Stimulated activated CD4-positive, alpha-beta T cell treated with anti-CD3 and anti-CD28 coated beads, Interleukin-1b, Interleukin-23, amount 100 ng/mL, for 4 hours (primary cell): ENCODE measurements around the gene DOCK10.
A peak's percentile ranks its signal among the peaks of the same experiment; 100 is the strongest.

ENCODE experiments used
- DNase-seq, 2 donors: peaks; one replicate each; pipeline ENCODE4 v3.0.0-alpha.2; 2020; ENCODE audit warnings: low read depth in 2 of 2

The DOCK10 gene

DNA sequence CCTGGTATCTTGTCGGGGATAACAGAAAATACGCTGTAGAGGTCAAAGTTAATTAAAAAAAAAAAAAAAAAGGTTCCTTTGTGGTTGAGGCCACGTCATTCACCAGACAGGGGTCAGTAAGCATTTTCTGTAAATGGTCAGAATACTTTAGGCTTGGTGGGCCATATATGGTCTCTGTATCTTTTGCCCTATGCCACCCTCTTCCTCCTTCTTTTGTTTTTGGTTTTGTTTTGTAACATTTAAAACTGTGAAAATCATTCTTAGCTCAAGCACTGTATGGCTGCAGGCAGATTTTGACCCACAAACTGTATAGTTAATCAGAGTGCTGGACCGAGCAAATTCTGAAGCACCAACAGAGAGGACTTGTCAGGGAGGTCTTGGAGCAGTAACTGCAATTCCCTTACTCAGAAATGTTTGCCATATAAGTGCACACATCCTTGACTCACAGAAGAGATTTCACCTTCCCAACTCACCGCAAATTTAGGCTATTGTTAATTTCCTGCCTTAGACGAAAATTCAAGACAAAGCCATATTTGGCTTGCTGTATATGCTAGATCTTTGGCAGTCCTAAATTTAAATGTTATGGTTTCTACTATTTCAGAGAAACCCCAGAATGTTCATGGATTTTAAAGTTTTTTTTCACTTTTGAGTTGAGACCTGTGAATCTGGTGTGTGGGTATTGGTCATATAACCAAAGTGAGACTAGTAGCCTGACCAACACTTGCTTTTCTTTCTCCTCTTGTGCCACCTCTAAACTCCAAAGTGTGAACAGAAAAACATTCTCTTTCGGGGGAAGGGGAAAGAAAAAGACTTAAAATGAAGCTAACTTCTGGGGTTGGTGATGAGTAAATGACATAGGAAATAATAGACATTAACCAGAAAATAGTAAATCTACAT, 65.4 kb downstream of the DOCK10 start:
- no peak for DNase-seq

DNA sequence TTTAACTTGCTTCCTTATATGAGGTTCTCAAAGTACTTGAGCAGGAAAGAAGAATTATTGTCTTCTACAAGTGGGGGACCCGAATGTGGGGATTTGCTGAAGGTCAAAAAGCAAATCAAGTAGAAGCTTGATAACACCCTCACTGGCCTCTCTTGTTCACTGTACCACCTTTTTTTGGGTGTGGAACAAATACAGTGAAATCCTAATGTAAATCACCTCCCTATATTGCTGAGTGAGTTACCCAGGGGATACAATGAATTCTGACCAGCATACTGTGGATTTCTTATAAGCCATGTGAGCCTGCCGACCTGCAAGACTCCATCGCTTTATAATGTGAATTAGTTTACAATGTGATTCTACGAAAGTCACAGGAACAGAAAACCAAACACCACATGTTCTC, 66.5 kb downstream of the DOCK10 start:
- DNase-seq: no peak

DNA sequence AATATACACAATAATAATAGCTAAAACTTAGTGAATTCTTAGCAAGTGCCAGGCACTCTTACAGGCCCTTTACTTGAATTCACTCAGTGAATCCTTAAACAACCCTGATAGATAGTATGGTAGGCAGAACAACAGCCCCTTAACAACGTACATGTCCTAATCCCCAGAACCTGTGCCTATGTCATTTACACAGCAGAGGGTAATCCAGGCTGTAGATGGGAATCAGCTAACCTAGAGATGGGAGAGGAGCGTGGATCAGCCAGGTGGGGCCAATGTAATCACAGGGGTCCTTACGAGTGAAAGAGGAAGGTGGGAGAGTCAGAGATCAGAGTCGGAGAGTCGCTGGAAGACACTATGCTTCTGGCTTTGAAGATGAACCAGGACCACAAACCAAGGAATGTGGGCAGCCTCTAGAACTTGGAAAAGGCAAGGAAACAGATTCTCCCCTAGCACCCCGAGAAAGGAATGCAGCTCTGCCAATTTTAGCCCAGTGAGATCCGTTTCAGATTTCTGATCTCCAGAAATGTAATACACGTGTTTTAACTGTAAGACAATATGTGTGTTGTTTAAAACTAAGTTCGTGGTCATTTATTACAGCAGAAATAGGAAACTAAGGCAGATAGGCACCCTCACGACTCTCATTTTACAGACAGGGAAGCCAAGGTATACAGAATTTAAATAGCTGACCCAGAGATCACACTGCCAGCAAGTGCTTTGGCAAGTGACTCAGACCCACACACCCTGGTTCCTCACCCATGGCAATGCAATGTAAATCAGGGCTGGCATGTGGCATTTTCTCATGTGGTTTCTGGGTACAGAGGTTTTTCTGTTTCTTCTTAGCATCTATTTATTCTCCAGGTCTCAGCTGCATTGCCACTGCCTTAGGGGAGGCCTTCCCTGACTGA, 68.9 kb downstream of the DOCK10 start:
- DNase-seq: no peak

DNA sequence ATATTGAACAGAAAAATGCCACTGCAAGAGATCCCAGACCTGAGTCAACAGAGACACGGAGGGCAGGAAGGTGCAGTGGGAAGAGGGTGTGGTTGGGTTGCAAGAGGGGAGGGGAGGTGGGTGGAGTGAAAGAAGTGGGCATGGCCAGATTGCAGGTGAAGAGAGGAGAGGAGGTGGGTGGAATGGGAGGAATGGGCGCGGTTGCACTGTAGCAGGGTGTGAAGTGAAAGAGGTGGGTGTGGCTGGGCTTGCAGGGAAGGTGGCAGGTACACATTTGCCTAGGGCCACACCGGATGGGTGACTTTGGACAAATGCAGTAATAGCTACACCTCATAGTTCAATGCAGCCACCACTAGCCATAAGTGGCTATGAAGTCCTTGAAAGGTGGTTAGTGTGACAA, 71.1 kb downstream of the DOCK10 start:
- peak in 1 of 2 donors; percentile 15 for DNase-seq

DNA sequence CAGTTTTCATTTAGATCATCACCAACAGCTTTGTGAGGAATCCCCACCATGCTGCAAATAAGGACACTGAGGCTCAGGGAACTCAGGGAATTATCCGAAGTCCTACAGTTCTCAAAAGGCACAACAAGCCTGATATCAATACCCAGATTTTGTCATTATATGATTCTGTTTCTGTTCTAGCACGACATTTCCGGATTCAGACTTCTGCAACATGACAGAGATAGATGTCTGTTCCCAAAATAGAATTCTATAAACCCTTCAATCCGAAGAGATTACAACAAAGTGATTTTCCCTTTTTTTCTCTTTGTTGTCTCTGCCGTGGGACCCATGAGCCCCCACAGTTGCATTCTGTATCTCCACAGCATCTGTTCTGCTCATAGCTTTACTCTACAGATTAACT, 72.0 kb downstream of the DOCK10 start:
- no peak for DNase-seq

DNA sequence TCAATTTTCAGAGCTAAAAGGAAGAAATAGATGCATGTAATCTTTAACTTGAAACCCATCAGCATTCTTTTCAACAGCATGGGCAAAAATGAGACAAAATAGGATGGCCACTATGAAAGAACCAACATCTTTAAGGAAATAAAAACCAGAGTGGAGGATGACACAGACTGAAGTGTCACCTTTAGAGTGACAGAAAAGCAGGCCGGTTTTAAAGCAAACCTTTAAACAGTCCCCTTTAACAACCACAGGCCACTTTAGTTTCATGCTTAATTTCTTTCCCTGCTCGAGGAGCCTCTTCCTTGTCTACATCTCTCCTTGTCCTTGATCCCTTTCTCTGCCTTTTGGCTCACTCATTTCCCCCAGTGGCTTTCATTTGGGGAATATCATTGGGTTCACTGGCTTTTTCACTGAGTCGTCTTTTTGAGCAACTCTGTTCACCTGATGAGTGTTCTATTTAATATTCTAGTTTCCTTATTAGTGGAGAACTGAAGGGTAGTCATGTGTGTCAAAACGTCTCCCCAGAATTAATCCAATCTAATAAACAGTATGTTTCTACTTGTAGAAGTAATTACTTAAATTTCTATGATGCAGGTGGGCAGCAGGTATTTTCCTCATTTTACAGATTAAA, 72.5 kb downstream of the DOCK10 start:
- DNase-seq: no peak

DNA sequence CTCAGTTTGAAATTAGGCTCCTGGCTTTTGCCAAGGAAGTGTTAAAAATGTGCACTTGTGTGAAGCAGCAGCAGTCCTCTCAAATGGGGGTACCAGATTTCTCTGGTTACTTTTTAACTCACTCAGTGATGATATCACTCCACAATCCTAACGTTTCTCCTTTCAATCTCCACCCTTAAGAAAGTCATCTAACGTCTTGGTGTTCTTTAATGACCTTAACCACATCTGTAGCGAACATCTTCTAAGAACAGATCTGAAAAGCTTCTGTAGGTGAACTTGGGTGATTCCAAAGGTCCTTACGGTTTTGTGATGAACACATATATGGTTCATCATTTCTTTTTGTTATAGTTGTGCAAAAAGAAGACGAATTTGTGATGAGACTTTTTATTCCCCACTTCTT, 73.2 kb downstream of the DOCK10 start:
- no peak for DNase-seq

DNA sequence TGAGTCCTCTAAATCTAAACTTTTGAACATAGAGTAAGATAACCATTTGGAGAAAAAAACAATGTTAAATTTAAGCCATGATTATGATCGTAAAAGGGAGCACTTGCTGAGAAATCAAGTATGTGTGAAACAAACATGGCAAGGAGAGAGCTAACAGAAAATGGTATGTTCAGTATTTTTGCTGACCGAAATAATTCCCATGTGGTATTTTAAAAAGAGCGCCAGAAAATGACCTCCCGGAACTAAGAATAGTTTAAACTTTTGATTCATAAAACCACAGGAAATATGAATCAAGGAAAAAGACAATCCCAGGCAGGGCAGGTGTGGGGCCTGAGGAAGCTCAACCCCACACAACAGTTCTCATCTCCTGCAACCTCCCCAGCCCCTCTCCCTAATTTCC, 74.2 kb downstream of the DOCK10 start:
- no peak for DNase-seq

DNA sequence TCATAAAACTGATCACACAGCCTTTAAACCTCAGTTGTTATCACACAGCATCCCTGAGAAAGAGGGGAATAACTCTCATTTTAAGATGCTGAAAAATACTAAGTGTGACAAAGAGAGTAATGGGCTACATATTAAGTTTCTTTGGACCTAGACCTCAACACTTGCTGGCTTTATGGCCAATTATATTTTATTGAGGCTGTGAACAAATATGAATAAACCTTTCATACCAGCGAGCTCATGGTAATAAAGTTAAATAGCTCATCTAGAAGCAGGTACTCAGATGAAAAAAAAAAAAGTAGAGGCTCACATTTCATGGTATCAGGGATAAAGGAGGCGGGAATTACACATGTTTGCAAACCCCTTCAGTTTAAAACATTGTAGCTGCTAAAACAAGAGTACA, 75.7 kb downstream of the DOCK10 start:
- no peak for DNase-seq

DNA sequence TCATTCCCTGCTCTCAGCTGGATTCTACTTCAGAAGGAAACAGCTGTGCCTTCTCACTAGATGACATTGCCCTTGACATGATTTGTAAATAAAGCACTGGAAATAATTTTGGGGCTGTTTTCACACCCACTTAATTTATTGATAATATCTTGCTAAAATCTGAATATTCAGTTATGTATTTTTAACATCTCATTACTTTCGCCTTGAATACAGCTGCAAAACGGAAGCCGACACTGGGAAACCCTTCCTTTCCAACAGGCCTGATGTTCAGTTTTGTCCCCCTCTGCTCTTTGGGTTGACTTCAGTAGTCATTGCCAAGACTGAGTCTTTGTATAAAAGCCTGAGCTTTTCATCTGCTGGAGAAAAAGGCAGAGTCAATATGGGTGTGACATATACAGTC, 82.7 kb downstream of the DOCK10 start:
- DNase-seq: no peak

DNA sequence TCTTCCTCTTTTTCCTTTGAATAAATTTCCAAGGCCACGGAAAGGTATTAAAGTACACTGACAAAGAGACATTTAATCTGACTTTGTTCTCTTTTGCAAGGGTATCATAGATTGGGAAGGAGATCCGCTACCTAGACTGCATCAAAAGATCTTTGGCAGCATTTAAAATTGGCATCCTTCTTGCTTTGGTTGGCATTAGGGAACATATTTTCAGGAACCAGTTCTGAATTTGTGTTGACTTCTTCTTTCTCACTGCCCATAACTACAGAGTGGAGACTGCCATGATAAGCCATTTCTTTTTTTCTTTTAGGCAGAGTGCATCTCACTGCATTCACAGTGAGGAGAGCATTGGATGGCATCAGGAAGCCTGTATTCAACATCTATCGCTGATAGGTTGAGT, 83.4 kb downstream of the DOCK10 start:
- no peak for DNase-seq

DNA sequence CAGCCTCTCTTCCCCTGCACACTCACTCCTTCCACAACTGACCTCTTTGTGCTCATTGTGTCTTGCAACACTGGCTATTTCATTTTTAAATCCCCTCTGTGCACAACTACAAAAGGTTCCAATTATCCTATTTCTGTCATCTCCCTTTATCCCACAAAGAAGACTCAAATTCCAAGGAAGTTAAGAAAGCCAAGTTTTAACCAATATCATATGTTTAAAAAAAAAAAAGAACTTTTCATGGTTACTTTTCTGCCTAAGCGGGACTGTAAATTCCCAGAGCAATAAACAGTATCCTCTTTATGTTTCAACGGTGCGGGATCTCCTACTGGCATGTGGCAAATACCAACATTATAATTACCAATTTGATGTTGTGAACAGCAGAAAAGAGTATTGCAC, 83.8 kb downstream of the DOCK10 start:
- DNase-seq: no peak

DNA sequence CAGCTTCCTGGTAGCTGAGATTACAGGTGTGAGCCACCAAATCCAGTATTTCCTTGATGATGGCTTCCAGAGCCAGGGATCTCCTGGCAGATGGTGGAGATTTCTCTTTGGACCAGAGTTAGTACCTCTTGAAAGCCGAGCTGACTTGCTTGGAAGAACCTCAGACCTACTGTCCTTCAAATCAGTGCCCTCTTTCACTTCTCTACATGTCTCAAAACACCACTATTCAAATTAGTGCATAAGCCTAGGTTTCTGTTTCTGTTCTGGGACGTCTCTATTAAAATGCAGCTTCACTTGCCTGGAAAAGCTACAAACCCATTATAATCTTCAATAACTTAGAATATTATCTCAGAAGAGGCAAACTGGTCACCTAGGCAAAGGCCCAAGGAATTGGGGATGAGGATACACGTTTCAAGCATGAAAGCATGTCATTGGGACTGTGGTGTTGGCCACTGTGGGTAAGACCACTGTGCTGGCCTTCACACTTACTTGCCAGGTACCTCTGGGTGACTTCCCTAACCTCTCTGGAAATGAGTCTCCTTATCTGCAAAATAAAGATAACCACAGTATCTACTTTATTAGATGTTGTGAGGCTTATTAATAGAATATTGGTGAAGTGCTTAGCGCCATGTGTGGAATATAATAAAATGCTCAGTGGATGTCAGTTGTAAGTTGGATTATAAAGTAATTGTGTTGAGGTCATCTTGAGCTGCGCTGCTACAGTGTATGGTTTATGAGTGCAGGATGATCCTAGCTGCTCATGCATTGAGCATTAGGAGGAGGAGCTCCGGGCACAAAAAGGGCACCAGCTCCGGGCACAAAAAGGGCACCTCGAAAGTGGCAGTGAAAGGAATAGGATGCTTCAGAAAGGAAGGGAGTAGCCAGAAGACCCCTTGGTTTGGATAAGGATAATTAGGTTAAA, 84.5 kb downstream of the DOCK10 start:
- DNase-seq: no peak

DNA sequence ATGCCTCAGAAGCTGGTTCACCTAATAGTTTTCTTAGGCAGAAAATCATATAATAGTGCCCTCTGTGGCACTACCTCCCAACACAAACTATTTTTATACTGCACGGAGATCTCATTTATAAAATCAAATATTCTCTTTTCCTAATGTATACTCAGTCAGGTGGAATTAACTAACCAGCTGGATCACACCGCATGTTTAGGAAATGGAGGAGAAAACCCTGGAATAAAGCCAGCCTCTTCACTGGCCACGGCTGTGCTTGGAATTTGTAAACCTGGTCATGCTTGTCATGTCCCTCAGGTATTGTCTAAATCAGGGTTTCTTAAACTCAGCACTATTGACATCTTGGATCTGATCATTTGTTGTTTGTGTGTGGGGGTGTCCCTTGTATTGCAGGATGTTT, 85.6 kb downstream of the DOCK10 start:
- DNase-seq: no peak

DNA sequence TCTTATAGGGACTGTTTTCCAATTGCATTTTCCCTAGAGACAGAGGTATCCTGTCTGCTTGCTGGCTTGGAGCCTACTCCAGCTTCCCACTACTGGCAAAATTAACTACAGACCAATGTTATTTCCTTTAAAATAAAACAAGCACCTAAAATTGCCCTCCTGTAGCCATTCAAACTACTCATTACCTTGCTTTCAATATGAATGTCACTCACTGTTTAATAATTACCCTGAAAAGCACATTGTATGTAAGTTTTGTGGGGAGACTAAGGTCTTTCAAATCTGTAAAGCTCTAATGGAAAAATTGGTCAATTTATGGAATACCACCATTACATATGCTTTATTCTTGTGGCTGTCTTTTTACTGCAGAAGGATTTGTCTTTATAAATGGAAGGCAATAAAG, 87.3 kb downstream of the DOCK10 start:
- no peak for DNase-seq

DNA sequence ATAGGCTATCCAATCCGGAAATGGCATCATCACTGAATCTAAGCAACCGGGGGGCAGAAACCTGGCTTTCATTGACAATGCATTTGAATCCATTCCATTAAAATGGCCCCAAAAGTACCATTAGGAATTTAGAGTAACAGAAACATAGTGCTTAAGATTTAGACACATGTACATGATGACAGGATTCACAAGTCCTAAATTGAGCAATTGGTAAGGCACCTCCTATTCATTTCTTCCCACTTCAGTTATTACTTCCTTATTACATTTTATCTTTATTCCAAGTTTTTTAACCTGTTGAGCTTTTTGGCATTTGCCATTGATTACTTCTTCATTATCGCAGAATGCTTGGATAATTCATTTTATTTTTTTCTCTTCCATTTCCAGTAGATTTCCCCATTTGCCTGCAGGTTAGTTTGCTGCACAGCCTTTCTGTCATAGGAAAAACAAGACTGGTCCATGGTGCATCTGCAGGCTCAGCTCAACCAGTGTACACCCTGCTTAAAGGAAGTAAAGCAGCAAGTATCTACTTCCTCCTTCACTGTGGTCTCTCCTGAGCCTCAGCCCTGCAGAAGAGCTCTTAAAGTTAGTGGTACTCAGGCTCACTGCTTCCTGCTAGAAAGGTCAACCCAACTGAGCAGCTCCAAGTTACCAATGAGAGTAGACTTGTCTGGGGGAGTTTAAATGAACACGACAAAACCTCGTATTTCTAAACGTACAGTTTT, 89.2 kb downstream of the DOCK10 start:
- DNase-seq: no peak

DNA sequence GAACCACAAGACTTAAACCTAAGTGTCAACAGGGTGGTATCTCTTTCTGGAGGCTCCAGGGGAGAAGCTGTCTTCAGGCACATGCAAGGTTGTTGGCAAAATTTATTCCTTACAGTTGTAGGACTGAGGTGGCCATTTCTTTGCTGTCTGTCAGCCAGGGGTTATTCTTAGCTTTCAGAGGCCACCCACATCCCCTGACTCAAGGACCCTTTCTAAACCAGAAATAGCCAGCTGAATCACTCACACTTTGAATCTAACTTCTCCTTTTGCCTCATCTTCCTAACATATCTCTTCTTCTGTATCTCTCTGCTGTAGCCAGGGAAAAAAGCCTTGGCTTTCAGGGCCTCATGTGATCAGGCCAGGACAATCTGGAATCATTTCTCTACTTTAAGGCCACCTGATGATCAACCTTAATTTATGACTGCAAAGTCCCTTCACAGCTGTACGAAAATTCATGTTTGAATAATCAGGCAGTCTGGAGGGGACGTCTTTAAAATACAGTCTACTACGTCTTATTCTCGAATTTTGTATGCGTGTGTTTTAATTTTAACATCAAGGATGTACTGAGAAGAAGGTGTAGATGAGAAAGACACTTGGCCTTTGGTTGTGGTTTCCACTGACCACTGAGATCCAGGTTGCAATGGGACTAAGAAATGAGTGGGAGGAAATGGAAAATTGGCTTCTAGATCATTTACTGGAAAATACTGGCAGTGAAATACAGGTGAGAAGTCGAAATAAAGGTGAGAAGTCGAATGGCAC, 90.4 kb downstream of the DOCK10 start:
- no peak for DNase-seq

DNA sequence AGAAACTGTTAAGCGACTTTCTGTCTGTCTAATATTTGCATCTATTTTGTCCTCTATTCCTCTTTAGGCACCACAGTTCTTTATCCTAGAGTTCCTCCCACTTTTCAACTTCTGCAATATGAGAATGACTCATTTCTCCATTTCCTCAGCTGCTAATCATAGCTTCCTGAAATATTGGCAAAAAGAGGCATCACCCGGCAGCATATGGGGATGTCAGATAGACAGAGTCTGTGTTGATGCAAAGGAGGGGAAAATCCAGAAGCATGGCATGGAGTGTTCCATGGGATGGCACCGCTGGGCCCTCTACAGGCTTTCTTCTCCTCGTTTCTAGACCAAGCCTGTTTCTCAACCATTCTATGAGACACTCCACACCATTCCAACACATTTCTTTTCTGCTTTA, 93.4 kb downstream of the DOCK10 start:
- no peak for DNase-seq

DNA sequence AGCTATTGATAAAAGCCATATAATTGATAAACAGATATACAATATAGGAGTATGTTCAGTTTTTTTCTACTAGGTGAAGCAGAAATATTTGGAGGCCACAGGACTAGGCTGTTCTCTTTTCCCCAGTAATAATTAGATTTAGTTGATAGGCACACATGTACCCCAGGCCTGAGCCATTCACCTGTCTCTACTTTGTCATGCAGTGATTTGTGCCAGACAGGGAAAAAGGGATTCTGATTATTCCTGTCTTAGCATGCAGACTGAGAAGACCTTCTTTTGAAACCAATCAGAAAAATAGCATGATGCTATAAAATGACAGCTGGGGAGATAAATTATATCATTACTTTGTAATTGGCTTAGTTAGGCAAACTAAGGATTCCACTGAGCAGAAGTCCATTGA, 94.3 kb downstream of the DOCK10 start:
- DNase-seq: no peak

DNA sequence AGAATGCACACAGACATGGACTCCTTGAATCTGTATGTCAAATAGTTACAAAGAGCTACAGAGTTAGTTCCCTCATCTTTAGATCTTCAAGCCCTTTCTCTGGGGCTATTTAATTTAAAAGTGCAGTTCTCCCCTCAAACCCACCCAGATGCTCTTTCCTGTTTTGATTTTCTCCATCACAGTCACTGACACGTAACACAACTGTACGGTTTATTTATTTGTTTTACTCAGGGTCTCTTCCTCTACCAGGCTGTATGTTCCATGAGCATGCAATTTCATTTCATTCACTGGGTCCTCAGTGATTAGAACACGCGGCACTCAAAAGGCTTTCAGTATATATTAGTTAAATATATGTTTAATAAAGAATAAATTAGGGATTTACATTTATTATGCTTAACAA, 94.7 kb downstream of the DOCK10 start:
- DNase-seq: no peak
